Measurements from ENCODE around the gene P2RY14.

GRCh38 chr3:151278230-151278629 is at the start of gene P2RY14:
- TF ChIP-seq CTCF (IDR thresholded peaks at IDR 0.05): no peak
- no peak for TF ChIP-seq POLR2A (IDR thresholded peaks at IDR 0.05)
